GM21360 (cell line): ENCODE data around the gene UBB.

Experiments
- ATAC-seq: cut with Tn5 transposase; IDR thresholded peaks from one replicate; pipeline ENCODE4 v1.9.1; 2021; ENCODE audit warnings: mild to moderate bottlenecking, moderate library complexity; ENCODE audit not compliant: unreplicated experiment

Gene UBB

DNA sequence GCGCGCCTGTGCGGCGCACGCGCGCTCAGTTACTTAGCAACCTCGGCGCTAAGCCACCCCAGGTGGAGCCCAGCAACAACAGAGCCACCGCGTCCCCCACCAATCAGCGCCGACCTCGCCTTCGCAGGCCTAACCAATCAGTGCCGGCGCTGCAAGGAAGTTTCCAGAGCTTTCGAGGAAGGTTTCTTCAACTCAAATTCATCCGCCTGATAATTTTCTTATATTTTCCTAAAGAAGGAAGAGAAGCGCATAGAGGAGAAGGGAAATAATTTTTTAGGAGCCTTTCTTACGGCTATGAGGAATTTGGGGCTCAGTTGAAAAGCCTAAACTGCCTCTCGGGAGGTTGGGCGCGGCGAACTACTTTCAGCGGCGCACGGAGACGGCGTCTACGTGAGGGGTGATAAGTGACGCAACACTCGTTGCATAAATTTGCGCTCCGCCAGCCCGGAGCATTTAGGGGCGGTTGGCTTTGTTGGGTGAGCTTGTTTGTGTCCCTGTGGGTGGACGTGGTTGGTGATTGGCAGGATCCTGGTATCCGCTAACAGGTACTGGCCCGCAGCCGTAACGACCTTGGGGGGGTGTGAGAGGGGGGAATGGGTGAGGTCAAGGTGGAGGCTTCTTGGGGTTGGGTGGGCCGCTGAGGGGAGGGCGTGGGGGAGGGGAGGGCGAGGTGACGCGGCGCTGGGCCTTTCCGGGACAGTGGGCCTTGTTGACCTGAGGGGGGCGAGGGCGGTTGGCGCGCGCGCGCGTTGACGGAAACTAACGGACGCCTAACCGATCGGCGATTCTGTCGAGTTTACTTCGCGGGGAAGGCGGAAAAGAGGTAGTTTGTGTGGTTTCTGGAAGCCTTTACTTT is at the start of gene UBB:
TSS of gene UBB (plus strand) at position 452 of the 856 bp plus-strand sequence. CDS start 817 bp downstream, outside the sequence.
- ATAC-seq, result peak; percentile 88

DNA sequence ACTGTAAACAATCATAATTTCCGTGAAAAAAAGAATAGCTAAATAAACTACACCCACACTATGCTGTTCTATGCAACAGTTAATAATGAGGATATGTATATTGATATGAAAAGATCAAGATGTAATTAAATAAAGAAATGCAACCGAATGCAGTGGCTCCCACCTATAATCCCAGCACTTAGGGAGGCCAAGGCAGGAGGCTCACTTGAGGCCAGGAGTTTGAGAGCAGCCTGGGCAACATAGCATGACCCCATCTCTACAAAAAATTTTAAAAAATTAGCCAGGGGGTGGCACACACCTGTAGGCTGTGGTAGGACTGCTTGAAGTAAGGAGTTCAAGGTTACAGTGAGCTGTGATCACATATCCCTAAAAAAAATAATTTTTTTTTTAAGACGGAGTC is 42.5 kb upstream of the UBB start:
- no peak for ATAC-seq

DNA sequence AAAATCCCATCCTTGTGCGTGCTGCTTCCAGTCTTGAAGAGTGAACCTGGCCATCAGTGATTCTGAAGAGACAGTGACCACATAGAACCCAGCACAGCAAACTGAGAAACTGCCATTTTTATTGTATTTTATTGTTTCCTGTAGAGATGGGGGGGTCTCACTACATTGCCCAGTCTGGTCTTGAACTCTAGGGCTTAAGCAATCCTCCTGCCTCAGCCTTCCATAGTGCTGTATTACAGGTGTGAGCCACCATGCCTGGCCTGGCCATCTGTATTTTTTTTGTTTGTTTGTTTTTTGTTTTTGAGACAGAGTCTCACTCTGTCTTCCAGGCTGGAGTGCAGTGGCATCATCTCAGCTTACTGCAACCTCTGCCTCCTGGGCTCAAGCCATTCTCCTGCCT is 41.5 kb upstream of the UBB start:
- no peak for ATAC-seq

DNA sequence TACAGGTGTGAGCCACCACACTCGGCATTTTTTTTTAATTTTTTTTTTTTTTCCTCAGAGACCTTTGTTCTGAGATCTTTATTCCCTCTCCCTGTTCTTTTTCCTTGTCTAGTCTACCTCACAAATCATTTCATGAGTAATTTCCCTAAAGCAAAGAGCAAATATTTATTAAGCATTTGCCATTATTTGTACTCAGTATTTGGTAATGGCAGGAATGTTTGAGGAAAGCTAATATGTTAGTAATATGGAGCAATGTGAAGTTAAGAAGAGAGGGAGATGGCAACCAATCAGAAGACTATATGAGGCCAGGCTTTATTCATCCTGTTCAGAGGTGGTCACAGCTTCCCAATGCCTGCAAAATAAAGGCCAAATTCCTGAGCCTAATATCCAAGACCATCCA is 40.9 kb upstream of the UBB start:
- ATAC-seq, result no peak

DNA sequence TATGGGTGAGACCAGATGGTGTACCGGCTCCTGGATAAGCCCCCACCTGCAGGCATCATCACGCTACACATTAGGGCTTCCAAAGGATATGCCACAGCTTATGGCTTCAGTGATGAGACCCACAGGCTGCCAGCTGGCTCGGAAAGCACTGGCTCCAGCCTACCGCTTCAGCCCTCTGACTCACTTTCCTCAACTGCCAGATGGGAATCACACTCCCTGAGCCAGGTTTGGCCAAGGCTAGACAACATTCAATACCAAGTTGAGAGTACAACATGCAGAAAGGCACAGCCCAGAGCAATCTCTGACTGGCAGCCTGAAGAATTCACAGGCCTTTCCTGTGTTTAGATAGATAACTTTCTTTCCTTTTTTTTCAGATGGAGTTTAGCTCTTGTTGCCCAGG is 37.9 kb upstream of the UBB start:
- no peak for ATAC-seq

DNA sequence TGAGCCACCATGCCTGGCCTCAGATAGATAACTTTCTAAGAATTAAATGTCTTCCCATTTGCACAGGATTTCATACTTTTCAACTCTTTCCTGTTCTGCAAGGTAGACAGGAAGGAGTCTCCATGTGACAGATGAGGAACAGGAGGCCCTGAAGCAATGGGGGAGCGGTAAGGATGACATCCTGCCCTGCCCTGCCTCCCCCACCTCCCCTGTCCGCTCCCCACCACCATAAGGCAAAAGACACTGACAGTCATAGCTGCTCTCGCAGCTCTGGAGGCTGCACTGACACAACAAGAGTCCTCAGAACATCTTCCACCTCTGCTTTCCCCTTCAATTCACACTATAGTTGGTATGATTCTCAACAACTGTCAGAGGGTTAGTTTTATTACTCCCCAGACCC is 37.3 kb upstream of the UBB start:
- ATAC-seq, result no peak

DNA sequence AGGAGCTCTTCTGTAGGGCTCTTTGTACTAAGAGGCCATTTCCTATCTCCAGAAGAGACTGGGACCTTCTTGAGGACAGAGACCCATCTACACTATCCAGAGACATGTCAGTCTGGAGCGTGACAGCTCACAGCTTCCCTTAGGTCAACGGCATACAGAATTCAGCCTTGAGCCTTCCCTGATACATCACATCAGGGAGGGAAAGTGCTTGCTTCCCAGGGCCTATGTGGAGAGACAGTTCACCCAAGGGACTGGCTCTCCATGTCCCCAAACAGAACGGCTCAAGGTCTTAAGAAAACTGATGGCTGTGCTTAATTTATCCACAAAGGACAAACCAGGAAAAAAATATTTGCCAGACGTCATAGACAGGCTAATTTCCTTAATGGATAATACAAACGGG is 35.3 kb upstream of the UBB start:
- no peak for ATAC-seq

- ATAC-seq, result no peak
Measured at GRCh38 chr17:16346721-16347271, 34.1 kb upstream of the UBB start.

GRCh38 chr17:16348586-16348985 is 32.3 kb upstream of the UBB start:
- ATAC-seq, result no peak

DNA sequence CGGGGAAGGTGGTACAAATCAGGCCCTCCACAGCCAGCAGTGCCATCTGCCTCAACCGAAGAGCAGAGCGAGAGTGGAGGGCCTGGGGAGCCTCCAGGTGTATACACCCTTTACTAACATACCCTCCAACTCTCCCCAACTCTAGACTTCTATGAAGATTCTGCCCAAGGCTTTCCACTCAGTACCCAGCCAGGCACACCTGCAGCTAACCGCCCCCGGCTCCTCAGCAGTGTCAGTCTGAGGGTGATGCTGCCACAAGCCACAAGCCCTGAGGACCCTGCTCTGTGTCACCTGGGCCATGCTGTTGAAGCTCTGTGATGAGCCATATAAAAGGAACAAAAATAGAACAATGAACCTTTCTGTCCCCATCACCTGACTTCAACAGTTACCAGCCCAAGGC is 31.5 kb upstream of the UBB start:
- ATAC-seq, result no peak

DNA sequence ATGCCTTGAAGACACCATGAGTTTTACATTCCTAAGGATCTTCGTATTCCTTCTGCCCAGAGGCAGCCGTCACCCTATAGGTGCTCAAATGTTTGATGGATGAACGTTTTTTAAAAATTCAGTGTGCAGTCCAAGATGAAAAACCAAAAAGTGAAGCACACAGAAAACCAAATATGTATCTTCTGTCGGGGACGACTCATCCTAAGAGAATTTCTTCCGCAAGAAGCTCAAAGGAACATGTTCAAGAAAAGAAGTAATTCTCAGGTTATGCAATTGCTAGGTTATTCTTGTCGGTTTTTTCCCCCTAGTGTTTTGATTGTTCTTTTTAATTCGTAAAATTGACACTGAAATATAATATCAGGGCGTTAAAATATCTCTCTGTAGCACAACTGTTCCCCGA is 29.1 kb upstream of the UBB start:
- no peak for ATAC-seq

- ATAC-seq, result no peak
Measured at GRCh38 chr17:16352303-16352666, 28.6 kb upstream of the UBB start.

DNA sequence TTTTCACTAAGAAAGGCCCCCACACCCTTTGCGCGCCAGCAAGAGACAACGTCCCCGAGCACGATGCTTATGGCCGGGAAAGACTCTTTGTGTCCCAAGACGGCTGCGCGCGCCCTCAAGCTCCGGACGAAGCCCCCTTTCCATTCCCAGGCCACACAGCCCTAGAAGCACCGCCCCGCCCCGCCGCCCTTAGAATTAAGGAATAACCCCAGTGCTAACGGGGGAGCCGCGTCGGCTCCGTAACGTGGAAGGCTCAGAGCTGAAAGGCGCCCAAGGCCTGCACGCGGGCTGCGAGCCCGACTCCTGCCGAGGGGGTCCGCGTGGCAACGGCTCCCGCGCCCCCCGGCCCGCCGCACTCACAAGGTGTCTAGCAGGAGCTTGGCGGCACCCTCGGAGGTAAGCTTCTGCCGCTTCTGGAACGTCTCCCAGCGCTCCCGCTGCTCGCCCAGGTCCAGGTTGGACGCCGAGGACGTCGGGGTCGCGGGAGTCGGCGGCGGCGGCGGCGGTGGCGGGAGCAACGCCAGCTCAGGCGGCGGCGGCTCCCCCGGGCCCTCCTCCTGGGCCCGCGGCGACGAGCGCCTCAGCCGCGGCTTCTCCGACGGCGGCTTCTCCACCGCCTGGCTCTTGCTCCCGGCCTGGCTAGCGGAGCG is 28.1 kb upstream of the UBB start:
- peak; percentile 44 for ATAC-seq

DNA sequence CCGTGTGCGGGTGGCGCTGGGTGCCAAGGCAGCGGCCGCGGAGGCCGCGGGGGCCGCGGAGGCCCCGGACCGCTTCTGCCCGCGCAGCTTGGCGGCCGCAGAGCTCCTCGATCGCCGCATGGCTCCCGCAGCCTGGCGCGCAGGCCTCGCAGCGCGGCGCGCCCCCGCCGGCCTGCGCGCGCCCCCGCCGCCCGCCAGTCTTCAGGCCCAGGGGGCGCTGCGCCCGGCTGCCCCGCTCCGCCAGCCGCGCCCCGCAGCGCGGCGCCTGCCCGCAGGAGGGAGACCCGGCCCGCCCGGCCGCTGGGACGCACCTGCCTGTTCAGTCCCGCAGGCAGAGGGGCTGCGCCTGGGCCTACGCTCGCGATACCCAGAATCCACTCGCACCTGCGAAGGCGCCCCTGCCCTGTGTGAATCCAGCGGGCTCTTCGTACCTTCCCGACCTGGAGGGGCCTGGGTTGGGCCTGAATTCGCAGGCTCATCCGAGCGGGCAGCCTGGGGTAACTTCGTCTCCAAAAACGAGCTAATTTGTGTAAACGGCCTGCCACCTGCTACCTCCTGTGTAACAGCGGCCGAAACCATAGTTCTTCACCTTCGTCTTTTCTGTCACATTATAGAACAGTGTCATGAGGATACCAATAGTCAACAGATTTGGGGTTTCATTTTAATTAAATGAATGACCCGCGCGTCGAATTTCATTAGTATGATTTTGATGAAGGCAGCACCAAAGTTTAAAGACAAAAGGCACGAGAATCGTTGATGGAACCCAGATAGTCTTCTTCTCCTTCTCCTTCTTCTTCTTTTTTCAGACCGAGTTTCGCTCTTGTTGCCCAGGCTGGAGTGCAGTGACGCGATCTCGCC is 27.3 kb upstream of the UBB start, which contains the start of gene CENPV:
TSS of gene CENPV (minus strand) at position 153 of the 858 bp plus-strand sequence. CDS start at position 120, 33 bp downstream.
- ATAC-seq, result peak; percentile 61

DNA sequence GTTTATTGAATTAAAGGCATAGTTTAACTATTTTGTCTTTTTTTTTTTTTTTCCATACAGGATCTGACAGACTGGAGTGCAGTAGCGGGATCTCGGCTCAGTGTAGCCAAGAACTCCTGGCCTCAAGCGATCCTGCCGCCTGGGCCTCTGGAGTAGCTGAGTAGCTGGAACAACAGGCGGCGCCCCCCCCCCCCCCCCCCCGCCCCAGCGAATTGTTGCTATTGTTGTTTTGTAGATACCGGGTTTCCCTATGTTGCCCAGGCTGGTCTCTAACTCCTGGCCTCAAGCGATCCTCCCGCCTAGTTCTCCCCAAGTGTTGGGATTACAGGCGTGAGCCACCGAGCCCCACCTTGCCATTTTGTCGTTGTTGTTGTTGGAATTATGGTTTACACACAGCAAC is 26.3 kb upstream of the UBB start:
- no peak for ATAC-seq

GRCh38 chr17:16358394-16358793 is 22.5 kb upstream of the UBB start:
- ATAC-seq, result no peak

DNA sequence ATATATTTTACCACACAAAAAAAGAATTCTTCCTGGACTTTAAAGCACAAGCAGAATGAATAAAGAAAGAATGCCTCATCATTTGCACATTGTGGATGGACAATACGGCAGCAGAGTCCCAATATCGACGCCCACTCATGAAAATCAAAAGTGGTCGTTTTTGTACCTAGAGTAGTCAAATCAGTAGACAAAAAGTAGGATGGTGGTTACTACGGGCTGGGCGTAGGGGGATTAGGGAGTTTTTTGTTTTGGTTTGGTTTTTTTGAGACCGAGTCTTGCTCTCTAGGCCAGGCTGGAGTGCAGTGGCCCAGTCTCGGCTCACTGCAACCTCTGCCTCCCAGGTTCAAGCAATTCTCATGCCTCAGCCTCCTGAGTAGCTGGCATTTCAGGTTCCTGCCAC is 19.0 kb upstream of the UBB start:
- ATAC-seq, result no peak

DNA sequence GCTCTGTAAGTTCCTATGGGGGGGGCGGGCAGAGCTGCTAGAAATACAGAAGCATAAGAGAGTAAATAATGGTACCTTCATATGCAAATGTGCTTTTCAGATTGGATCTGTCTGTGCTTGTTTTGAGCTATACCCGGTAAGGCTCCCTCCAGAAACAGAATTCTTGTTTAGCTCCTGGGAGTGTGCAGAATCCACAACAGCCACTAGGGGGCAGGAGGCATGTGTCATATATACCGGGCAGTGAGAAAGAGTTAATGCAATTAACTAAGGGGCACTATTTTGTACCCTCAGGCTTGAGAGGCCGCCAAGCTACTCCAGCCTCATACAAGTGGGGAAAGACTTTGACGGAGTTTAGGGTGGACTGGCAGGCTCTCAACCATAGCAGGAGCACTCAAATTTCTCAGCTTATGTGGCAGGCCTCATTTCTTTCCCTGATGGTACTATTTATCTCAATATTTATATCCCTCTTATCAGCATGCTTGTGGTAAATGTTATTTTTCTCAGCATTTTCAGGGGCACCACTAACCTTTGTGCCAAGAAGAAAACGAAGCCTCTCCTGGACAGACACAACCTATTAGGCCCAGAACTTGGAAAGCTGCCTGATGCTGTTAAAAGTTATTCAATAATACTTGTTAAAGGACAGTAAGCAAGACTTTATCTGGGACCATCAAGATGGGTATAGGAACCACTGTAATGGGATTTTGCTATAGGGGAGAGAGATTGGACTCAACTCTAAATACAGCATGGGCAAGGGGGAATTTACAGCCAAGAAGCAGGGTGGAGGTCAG is 16.9 kb upstream of the UBB start:
- peak; percentile 81 for ATAC-seq

DNA sequence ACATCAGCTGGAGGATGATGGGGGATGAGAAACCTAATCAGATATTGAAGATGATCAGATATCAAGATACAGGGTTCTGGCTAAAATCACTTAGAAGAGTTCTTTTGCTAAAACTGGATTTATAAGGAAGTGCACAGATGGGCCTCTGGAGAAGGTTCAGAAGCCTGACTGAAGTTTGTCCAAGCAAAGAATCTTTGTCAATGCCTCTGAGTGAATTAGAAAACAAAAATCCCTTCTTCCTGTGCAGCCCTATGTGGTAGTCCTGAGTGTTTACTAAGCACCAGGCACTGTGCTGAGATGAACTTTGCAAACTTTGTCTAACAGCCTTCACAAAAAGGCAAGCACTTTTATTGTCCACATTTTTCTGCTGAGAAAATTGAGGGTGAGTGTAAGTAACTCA is 16.3 kb upstream of the UBB start:
- no peak for ATAC-seq

- ATAC-seq, result no peak
Measured at GRCh38 chr17:16371742-16372141, 9.1 kb upstream of the UBB start.
